ENCODE results near the gene VPS41.
"Not testable (repeated sequence)": the region's sequence is repeated elsewhere in the genome, so short reads cannot be mapped to it uniquely, and the experiment has no call there.

The VPS41 gene

GRCh38 chr7:38905056-38905759, 3.8 kb downstream of the VPS41 start:
- no peak for DNase-seq

DNA sequence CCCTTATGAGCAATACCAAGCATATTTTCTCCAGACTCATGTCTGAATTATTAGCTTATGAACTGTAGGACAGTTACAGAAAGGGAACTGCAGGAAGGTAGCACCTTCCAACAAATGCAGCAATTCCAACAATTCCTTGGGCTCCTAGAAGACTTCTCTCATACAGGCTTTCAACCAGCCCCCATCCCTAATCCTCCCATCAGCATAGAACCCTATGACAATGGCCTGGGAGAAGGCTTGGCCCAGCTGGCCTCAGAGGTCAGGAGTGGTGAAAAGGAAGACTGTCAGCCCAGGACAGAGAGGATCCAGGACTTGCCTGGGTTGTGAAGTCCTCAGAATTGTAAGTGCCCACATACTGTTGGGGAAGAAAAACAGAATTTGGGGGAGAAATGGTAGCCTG, 5.9 kb downstream of the VPS41 start:
- DNase-seq: no peak

- no peak for DNase-seq
These were observed 6.5 kb downstream of the VPS41 start for GRCh38 chr7:38902449-38902848.

DNA sequence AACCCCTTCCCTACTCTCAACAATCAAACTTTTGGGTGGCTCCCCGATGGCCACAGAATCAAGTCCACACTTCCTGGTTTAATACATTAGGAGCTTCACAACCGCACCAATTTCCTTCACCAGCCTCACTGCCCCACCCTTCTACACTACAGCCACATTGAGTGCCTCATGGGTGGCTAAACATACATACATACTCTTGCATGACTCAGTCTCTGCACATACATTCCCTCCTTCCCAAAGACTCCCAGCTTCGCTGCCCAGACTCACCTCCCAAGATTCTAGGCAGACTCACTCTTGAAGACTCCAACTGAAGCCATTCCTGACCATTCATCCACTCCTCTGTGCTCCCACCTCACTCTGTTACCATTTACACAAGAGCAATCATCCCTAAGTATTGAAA, 15.9 kb downstream of the VPS41 start:
- DNase-seq: no peak

GRCh38 chr7:38890597-38890996, 18.4 kb downstream of the VPS41 start:
- no peak for DNase-seq

DNA sequence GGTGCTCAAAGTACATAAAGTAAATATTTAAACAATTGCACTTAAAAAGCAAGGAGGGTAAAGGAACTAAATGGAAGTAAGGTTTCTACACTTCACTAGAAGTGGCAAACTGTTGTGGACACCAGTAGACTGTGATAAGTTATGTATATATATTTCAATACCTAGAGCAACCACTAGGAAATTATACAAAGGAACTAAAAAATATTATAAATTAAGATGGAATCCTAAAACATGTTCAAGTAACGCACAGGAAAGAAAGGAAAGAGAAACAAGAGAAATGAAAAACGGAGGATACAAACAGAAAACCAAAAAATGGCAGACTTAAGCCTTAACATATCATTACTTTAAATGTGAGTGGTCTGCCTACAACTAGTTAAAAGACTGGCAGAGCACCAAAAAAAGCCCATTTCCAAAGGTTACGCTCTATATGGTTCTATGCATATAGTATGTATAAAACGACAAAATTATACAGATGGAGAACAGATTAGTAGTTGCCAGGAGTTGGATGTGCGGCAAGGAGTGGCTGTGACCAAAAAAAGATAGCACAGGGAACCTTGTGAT, 19.0 kb downstream of the VPS41 start:
- no peak for DNase-seq

DNA sequence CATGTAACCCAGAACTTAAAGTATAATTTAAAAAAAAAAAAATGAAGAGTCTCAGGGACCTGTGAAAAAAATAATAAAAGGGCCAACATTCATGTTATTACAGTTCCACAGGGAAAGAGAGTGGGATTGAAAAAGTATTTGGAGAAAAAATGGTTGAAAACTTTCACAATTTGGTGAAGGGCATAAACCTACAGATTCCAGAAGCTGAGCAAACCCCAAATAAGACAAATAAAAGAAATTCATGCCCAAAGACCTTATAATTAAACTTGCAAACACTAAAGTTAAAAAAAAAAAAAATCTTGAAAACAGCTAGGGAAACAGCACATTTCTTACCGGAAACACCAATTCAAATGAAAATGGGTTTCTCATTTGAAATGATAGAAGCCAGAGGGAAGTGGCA, 19.9 kb downstream of the VPS41 start:
- DNase-seq: no peak

- DNase-seq: no peak
These were observed 22.7 kb downstream of the VPS41 start for GRCh38 chr7:38886265-38886664.

- no peak for DNase-seq
These were observed 25.3 kb downstream of the VPS41 start for GRCh38 chr7:38883706-38884105.

GRCh38 chr7:38881947-38882684, 26.9 kb downstream of the VPS41 start:
- DNase-seq: no peak

- no peak for DNase-seq
These were observed 28.0 kb downstream of the VPS41 start for GRCh38 chr7:38881015-38881414.

DNA sequence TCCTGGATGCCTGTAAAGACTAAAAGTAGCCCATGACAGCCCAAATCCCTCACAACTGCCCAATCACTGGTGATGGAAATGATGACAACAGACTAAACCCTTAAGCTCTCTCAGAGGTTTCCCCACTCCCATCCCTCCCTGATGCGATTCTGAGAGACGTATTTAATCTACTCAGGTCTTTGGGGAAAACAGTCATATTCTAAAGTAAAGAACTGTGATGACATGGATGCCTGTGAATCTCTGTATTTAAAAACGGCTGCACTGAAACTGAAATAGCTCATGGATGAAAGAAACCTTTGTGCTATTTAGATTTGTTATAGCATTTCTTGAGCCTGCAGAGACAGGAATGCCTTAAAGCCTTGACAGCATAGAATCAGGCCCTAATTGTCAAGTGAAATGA, 28.5 kb downstream of the VPS41 start:
- DNase-seq: no peak

DNA sequence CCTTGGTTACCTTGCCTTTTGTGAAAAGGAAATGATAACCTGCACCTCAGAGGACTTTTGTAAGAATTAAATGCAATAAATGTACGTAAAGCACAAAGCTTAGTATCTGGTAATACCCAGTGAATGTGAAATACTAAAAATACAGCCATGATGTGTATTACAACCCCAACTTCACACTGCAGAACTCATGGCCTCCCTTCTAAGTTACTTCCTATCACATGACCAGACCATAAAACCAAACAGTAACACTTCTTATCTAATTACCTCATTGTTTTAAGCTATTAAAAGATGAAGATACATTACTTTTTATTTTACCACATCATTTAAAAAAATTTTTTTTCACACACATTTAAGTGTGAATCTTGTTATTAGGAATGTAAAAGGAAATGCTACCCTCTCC, 29.0 kb downstream of the VPS41 start:
- DNase-seq: no peak

- no peak for DNase-seq
These were observed 30.1 kb downstream of the VPS41 start for GRCh38 chr7:38878694-38879457.

DNA sequence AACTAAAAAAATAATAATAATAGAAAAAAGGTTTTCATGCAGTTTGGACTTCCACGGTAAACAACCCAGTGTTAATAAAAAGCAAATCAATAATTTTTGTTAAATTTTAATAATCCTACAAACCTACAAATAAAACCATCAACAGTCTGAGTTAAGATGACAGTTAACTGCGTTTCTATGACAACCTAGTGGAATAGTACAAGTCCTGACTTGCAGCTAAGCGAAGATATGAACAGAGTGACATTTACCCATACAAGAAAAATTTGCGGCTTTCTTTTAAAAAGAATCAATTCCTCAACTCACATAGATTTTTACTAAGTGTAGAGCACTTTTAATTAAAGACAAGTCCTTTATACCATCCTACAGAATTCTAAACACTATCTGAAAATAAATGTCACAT, 35.6 kb downstream of the VPS41 start:
- DNase-seq: no peak

- DNase-seq: no peak
These were observed 36.8 kb downstream of the VPS41 start for GRCh38 chr7:38872202-38872601.

GRCh38 chr7:38870147-38870546, 38.8 kb downstream of the VPS41 start:
- DNase-seq: no peak

DNA sequence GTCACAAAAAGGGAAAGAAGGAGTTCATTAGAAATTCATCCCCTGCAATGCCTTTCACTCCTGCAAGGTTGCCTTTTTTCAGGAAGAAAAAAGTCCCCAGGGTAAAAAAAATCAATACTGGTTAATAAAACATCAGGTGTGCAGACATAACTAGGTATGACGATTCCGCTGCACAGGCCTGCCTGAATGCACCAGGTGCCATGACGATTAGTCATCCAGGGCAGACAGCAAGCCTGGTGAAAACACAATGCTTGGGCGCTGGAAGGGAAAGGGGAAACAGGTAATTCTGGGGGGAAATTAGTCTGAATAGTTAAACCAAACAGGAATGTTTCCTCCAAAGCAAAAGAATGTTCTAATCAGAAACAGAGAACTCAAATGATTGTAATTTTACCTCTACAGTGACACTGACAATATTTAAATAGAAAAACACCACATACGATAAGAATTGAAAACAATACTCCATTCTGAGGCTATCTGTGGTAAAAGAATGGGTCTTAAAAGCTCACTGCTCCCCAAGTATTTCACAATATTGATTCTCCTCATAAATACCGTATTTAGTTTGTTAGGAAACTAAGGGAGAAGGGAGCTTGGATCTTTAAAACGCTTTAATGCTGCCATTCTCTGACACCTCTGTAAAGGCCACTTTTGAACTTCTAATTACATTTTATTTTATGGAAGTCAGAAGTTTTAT, 45.2 kb downstream of the VPS41 start:
- no peak for DNase-seq

DNA sequence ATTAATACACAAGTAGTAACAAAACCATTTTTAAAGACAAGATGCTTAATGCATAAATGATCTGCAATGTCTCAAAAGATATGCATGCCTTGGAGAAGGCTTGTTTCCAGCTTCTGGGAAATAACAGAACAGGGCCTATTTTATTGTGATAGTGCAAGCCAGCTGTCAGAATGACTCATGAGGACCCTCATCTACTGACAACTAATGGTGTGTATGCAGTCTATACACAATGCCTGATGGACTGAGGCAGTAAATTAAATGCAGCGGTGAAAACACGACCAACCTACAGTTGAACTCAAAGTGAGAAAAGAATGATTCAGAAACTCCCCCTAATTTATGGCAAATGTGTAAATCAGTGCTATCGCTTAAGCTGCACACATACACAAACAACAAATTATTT, 46.3 kb downstream of the VPS41 start:
- no peak for DNase-seq

DNA sequence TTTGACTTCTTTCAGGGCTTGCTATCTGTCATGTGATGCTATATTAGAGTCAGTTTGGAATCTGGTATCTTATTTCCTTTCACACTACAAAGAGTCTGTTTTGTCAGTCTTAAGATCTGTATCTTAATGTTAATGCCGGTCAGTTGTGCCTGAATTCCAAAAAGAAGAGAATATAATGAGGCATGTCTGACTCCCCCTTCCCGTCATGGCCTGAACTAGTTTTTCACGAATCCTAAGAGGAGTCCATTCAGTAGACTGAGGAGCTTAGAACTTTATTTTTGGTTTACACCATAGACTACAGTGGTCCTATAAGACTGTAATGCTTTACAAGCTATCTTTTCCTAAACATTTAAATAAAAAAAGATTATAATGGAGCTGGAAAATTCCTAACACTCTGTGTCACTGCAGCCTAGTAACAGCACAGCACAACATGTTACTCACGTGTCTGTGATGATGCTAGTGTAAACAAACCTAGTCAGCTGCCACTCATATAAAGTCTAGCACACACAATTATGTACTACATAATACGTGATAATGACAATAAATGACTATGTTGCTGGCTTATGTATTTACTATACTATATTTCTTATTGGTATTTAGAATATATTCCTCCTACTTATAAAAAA, 50.6 kb downstream of the VPS41 start:
- no peak for DNase-seq

GRCh38 chr7:38855867-38856266, 53.1 kb downstream of the VPS41 start:
- no peak for DNase-seq

GRCh38 chr7:38855386-38855785, 53.6 kb downstream of the VPS41 start:
- no peak for DNase-seq

DNA sequence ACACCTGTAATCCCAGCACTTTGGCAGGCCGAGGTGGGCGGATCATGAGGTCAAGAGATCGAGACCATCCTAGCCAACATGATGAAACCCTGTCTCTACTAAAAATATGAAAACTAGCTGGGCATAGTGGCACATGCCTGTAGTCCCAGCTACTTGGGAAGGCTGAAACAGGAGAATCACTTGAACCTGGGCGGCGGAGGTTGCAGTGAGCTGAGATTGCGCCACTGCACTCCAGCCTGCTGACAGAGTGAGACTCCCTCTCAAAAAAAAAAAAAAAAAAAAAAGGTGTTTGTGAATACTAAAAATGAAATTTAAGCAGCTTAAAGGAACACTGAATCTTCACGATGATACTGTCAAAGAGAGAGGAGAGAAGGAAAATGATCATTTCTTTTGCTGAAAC, 54.0 kb downstream of the VPS41 start:
- not testable (repeated sequence) for DNase-seq

Measured in stimulated activated CD4-positive, alpha-beta T cell treated with anti-CD3 and anti-CD28 coated beads, Interleukin-4, amount 100 ng/mL, for 4 hours (primary cell).